NCI-H128 (cell line): ENCODE results near the gene ASTN1.
A peak's percentile ranks its signal among the peaks of the same experiment; 100 is the strongest.

ENCODE experiments used
- DNase-seq: peaks from one replicate; lab custom pipeline; 2025; ENCODE audit not compliant: unreplicated experiment; lab: John Stamatoyannopoulos, UW

The ASTN1 gene

GRCh38 chr1:177164380-177165068, at the start of gene ASTN1:
Gene ASTN1, minus strand, starts transcription at chr1:177164712. Its CDS starts 36 bp downstream, at chr1:177164676.
- no peak for DNase-seq

DNA sequence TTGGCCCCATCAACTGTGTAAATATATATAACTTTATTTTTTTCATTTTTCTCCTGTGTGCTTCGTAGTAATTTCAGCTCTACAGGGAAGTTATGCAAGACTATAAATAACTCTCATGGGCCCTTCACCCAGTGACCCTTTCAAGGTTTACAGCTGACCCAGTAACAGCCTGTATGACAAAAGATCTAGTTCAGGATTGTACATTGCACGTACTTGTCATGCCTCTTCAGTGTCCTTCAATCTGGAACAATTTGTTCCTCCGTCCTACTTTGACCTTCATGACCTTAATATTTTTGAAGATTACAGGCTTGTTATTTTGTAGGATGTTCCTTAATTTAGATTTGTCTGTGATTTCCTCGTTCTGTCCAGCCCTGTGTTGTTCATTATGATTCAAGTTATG, 46.7 kb upstream of the ASTN1 start:
- DNase-seq, result no peak

DNA sequence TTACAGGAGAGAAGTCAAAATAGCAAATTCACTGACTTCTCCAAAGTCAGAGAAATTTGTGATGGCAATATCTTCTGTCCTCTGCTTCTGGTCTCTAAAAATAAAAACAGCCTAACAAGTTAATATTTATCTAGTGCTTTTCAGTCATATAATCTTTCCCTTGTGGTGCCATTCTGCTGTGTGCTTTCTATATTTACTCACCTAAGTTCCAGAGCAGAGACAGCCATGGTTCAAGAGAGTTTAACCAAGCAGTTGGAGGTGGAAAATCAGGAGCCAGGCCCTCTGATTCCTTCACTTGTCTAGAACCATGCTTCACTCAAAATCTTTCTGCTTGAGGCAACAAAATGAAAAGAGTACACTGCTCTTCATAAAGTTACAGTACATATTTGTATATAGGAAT, 45.6 kb upstream of the ASTN1 start:
- DNase-seq, result no peak

GRCh38 chr1:177209357-177209756, 44.8 kb upstream of the ASTN1 start:
- DNase-seq, result peak; percentile 35

DNA sequence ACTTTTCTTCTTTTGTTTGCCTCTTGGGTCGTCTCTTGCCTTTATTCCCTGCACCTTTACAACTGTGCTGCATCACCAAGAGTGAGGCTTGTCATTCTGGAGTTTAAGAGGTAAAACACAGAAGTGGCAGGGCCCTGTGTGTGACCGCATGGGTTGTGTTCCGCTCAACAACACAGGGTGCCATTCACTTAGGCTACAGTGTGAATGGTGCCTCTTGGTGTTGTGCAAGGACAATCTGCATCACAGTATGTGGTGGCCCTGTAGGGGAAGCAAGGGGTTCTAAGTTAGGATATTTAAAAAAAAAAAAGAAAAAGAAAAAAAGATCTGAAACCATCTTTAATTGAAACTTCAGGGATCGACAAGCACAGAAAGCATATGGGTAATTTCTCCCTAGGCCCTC, 44.4 kb upstream of the ASTN1 start:
- no peak for DNase-seq

DNA sequence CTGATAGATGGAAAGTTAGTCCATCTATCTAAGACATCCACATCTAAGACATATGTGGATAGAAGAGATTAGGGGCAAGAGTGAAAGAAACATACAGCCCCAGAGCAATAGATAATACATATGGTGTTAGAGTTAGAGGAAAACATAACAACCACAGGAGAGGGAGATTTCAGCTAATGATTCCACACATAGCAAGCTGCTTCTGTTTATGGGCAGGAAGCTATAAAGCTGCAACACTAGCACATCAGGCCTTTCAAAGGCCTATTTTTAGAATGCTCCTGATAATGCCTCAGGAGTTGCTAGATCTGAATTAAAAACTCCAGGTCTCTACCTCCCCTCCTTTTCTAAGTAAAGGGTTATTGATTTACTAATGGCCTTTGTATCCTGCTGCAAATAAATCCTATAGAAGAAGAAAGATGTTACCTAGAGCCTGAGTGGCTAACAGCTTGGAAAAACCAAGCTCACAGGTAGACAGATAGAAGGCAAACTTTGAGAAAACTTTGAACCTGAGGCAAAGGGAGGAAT, 42.4 kb upstream of the ASTN1 start:
- DNase-seq, result no peak

GRCh38 chr1:177200290-177200689, 35.8 kb upstream of the ASTN1 start:
- no peak for DNase-seq

DNA sequence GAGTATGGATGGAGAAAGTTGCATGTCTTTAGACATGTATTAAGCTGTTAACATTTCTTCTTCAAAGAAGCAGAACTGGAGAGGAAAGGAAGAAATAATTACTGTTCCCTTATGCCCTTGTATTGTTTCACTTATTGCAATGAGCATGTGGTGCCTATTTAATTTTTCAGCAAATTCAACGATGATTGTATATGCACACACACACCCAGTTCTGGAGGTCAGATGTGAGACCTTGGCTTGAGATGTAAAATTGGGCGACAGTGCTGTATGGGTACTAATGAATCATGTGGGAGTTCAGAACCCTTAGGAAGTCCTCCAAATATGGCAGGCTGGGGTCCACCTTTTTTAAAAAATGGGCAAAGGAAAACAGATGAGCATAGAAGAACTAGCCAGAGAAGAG, 33.7 kb upstream of the ASTN1 start:
- no peak for DNase-seq

GRCh38 chr1:177190308-177190970, 25.9 kb upstream of the ASTN1 start:
- DNase-seq, result no peak

- DNase-seq, result no peak
Measured at GRCh38 chr1:177186639-177187038, 22.1 kb upstream of the ASTN1 start.

DNA sequence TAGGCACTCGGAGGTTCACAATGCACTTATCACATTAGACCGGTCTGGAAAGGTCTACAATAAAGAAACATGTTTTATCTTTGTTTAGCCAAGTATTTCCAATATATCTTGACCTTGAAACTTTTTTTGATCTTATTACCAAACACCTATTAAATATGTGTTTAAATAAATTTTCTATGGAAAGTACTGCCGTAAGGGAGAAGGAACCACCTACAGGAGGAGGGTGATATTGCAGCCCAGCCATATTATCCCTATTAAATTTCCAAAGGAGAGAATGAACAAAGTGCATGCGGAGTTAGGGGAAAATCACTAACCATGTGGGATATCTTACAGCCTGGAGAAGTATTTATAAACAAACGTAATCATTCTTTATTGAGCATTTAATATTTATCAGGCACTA, 20.7 kb upstream of the ASTN1 start:
- DNase-seq, result no peak

- no peak for DNase-seq
Measured at GRCh38 chr1:177183836-177184235, 19.3 kb upstream of the ASTN1 start.

DNA sequence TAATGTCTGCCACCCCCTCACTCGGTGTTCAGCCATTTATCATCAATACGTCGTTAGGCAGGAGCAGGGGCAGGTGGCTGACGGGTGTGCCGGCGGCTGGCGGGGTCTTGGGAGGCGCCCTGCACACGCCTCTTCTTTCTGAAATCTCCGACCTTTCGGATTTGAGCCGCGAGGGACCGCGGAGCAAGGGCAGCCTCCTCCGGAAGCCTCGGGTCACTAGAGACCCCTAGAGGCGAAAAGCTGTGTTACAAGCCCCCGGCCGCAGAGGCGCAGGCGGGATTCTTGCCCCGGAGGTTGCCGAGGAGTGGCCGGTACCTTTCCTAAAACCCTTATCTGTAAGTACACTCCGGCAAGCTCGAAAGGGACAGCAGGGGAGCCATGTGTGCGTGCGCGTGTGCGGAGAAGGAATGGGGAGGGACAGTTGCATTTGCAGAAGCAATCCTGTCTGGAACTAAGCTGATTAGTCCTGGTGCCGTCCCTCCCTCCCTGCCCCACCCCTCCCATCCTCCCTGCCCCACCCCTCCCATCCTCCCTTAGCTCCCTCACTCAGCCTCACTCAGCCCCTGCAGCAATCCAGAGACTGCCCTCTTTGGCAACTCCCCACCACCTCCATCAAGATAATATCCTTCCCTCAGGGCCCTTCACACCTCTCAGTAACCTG, 17.2 kb upstream of the ASTN1 start:
- peak; percentile 68 for DNase-seq

DNA sequence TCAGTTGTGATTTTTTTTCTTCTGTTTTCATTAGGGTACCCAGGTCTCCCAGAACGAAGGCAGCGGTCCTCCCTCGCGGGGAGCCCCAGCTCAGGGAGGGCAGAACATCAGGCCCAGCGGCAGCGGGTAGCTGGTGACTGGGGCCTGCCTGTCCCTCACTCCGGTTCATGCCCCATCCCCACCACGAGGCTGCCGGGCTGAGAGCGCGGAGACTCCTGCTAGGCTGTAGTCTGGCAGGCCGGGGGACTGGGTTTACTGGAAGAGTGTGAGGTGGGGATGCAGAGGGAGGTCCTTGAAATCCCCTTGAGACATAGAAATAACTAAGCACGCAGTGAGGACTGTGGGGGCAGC, 16.7 kb upstream of the ASTN1 start:
- no peak for DNase-seq

- no peak for DNase-seq
Measured at GRCh38 chr1:177174921-177175634, 10.6 kb upstream of the ASTN1 start.

DNA sequence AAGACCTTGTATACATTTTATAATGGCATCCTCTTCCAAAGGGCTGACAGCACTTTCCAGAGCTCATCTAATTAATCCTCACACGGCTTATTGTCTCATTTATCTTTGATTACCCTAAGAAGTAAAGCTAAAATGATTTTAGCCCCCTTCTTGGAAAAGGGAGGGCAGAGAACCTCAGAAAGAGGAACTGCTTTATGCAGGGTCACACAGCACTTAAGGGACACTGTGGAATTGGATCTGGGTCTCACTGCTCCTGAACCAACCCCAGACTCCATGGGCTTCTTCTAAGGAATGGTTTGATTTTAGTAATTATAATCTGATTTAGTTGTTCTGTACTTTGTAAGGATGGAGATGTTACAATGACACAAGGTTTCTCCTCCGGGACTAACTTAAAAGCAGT, 9.5 kb upstream of the ASTN1 start:
- DNase-seq, result no peak

DNA sequence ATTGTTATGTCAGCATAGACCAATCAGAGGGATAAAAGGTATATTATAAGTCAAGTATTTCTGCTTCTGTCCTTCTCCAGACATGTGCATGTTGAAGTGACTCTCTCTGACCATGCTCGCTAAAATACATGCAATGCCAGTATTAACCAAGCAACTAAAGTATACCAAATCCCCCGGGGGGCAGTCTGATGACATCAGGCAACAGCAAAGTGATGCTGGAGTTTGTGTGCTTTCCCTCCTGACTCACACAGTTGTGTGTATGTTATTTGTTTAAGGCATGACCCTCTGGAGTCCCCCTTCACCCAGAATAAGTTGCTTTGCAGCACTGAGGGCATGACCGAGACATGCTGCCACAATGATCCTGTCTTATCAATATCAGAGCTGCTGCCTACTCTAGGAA, 8.4 kb upstream of the ASTN1 start:
- no peak for DNase-seq

- no peak for DNase-seq
Measured at GRCh38 chr1:177172272-177172671, 7.8 kb upstream of the ASTN1 start.

DNA sequence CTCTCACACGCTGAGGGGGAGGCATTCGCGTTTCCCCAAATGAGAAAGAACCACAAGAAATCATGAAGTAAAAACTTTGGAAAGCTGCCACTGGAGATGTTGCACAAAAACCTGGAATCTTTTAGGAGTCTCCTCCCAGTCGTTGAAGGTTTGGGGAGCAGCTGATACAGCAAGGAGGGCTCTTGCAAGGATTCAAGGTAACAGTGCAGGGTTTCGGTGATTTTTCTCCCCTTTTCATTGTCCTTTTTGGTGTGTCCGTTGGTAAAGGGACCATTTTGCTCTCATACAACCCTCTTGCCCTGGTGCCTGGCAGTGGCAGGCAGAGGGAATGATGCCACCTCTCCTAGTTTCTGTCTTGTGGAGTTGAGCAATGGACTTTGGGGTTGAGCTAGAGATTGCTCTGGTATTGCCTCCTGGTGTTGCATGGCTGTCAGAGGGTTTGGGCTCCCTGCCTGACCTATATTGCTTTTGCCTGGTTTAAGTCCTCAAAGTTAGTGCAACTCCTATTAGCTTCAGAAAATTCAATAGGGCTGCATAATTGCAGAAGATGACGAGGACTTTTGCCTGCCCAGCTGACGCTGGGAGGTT, 7.1 kb upstream of the ASTN1 start:
- DNase-seq, result no peak

GRCh38 chr1:177170756-177171535, 6.4 kb upstream of the ASTN1 start, which contains the start of gene BRINP2:
Gene BRINP2, plus strand, starts transcription at chr1:177170958. Its CDS starts 58,919 bp downstream, at chr1:177229877.
- peak; percentile 66 for DNase-seq
